C1 segment of cervical spinal cord (tissue), 14 donors: Measurements from ENCODE around the gene UNC93B1.
"Not testable (repeated sequence)": the region's sequence is repeated elsewhere in the genome, so short reads cannot be mapped to it uniquely, and the experiment has no call there.

Experiments used
- DNase-seq, 14 donors: peaks; one replicate each; lab custom pipeline; 2025; lab: John Stamatoyannopoulos, UW

The UNC93B1 gene

GRCh38 chr11:67994387-67994786 is 9.5 kb downstream of the UNC93B1 start:
- not testable (repeated sequence) for DNase-seq

- DNase-seq = peak in 2 of 14 donors; percentile 9 to 15
Measured at GRCh38 chr11:67993821-67994220, 10.1 kb downstream of the UNC93B1 start.

GRCh38 chr11:67991347-67992121 is 12.4 kb downstream of the UNC93B1 start:
- not testable (repeated sequence) for DNase-seq

GRCh38 chr11:67990546-67991346 is 13.2 kb downstream of the UNC93B1 start:
- DNase-seq = not testable (repeated sequence)

GRCh38 chr11:67985302-67985701 is 18.6 kb downstream of the UNC93B1 start:
- DNase-seq = not testable (repeated sequence)

GRCh38 chr11:67983951-67984350 is 19.9 kb downstream of the UNC93B1 start:
- no peak for DNase-seq

- DNase-seq = not testable (repeated sequence)
Measured at GRCh38 chr11:67982255-67982857, 21.5 kb downstream of the UNC93B1 start.

- not testable (repeated sequence) for DNase-seq
Measured at GRCh38 chr11:67981226-67981625, 22.7 kb downstream of the UNC93B1 start.

GRCh38 chr11:67978766-67979418 is 25.0 kb downstream of the UNC93B1 start:
- DNase-seq = not testable (repeated sequence)

- DNase-seq = not testable (repeated sequence)
Measured at GRCh38 chr11:67974746-67975145, 29.2 kb downstream of the UNC93B1 start.

- not testable (repeated sequence) for DNase-seq
Measured at GRCh38 chr11:67965830-67966348, 38.0 kb downstream of the UNC93B1 start.

GRCh38 chr11:67964746-67965145 is 39.2 kb downstream of the UNC93B1 start:
- DNase-seq = not testable (repeated sequence)

GRCh38 chr11:67963879-67964278 is 40.0 kb downstream of the UNC93B1 start:
- DNase-seq = not testable (repeated sequence)

- not testable (repeated sequence) for DNase-seq
Measured at GRCh38 chr11:67963217-67963616, 40.7 kb downstream of the UNC93B1 start.

GRCh38 chr11:67956236-67956635 is 47.7 kb downstream of the UNC93B1 start:
- not testable (repeated sequence) for DNase-seq

GRCh38 chr11:67955461-67956007 is 48.4 kb downstream of the UNC93B1 start:
- DNase-seq = peak in 12 of 14 donors; percentile 5 to 74 (median 32)

GRCh38 chr11:67954971-67955370 is 48.9 kb downstream of the UNC93B1 start:
- DNase-seq = not testable (repeated sequence)

GRCh38 chr11:67954251-67954650 is 49.6 kb downstream of the UNC93B1 start:
- DNase-seq = not testable (repeated sequence)

GRCh38 chr11:67950705-67951104 is 53.2 kb downstream of the UNC93B1 start:
- DNase-seq = not testable (repeated sequence)

GRCh38 chr11:67947785-67948184 is 56.1 kb downstream of the UNC93B1 start:
- DNase-seq = not testable (repeated sequence)

- DNase-seq = not testable (repeated sequence)
Measured at GRCh38 chr11:67946403-67946802, 57.5 kb downstream of the UNC93B1 start.
